SK-N-MC (cell line): ENCODE measurements around the gene GET3.

ENCODE experiments used
- EZH2 ChIP-seq: fragments of 200-600 bp; sonication (generic); IDR thresholded peaks from one replicate; pipeline ENCODE4 v1.6.1; 2017; ENCODE audit warnings: antibody characterized with exemption
- FOXP2 ChIP-seq: optimal IDR thresholded peaks from 2 replicates; pipeline ENCODE3; 2011; ENCODE audit warnings: mild to moderate bottlenecking, moderate library complexity; ENCODE audit not compliant: insufficient read depth; ENCODE audit errors: extremely low read length, control extremely low read depth
- POLR2AphosphoS5 ChIP-seq: IDR thresholded peaks from 2 replicates; pipeline ENCODE4 v1.6.1; 2012; ENCODE audit warnings: mild to moderate bottlenecking, low read depth, low read length, borderline replicate concordance

- TF ChIP-seq EZH2 (no peak), POLR2AphosphoS5 (no peak), FOXP2 (no peak)
Observed at GRCh38 chr19:12695096-12695495, 42.2 kb upstream of the GET3 start.
